ENCODE data around the gene SPATA22. TPM values are rescaled to one million over a fixed set of nuclear protein-coding genes. Genes with fewer than 3 reads are reported as not detected.
"Not testable (repeated sequence)": the region's sequence is repeated elsewhere in the genome, so short reads cannot be mapped to it uniquely, and the experiment has no call there.

The SPATA22 gene
- 0.33 TPM for total RNA-seq
- 0.46 TPM for polyA plus RNA-seq
- long read RNA-seq, donor 1: 0 reads
- long read RNA-seq, donor 2: 0 reads
- long read RNA-seq, donor 3: 0 reads
- long read RNA-seq, donor 4: 0 reads
- long read RNA-seq, donor 5: 0 reads
- long read RNA-seq, donor 6: 0 reads
- long read RNA-seq, donor 7: 0 reads
- long read RNA-seq, donor 8: 0 reads
- long read RNA-seq, donor 9: 0 reads
- long read RNA-seq, donor 10: 0 reads

GRCh38 chr17:3471599-3471998 is at the start of gene SPATA22:
TSS of gene SPATA22 (minus strand) at chr17:3471819. CDS start at chr17:3469325, 2,494 bp downstream.
- no peaks in the 10 kb centered on the region for H3K27me3 ChIP-seq (ENCODE audit: control insufficient read depth in 2 of 2, insufficient read depth in 1 of 2, low read length in 1 of 2)
- no peaks in the 10 kb centered on the region for H3K9me3 ChIP-seq (ENCODE audit: control insufficient read depth in 2 of 2, insufficient read depth in 1 of 2, low read length in 1 of 2)
- 94% methylated on average over 38 of the region's 38 CpGs for WGBS

GRCh38 chr17:3519472-3519871 is 47.9 kb upstream of the SPATA22 start:
- WGBS: 97% methylated on average over 4 of the region's 4 CpGs

More at GRCh38 chr17:3471599-3471998, at the start of gene SPATA22:
- Histone ChIP-seq H3K27ac (ENCODE audit: low read depth in 1 of 2, low read length in 1 of 2) (no peak within 1 kb of the TSS), H3K36me3 (ENCODE audit: control insufficient read depth in 2 of 2, insufficient read depth in 2 of 2, low read length in 1 of 2) (no peaks in the 10 kb centered on the region), H3K4me1 (ENCODE audit: control insufficient read depth in 2 of 2, insufficient read depth in 2 of 2, low read length in 2 of 2) (no peaks in the 10 kb centered on the region), H3K4me3 (ENCODE audit: low read length in 2 of 2) (no peak within 1 kb of the TSS)
- DNase-seq (ENCODE audit: low read depth in 6 of 9, low spot score in 9 of 9): no peak

GRCh38 chr17:3514873-3515272 is 43.3 kb upstream of the SPATA22 start:
- no peak overlapping the region for H3K4me3 ChIP-seq (ENCODE audit: low read length in 2 of 2)
- no peaks in the 10 kb centered on the region for H3K36me3 ChIP-seq (ENCODE audit: control insufficient read depth in 2 of 2, insufficient read depth in 2 of 2, low read length in 1 of 2)
- DNase-seq (ENCODE audit: low read depth in 6 of 9, low spot score in 9 of 9): no peak
- H3K9me3 ChIP-seq (ENCODE audit: control insufficient read depth in 2 of 2, insufficient read depth in 1 of 2, low read length in 1 of 2): no peaks in the 10 kb centered on the region
- WGBS: 86% methylated on average over 9 of the region's 9 CpGs
- H3K4me1 ChIP-seq (ENCODE audit: control insufficient read depth in 2 of 2, insufficient read depth in 2 of 2, low read length in 2 of 2): no peaks in the 10 kb centered on the region
- H3K27me3 ChIP-seq (ENCODE audit: control insufficient read depth in 2 of 2, insufficient read depth in 1 of 2, low read length in 1 of 2): no peaks in the 10 kb centered on the region
- no peak overlapping the region for H3K27ac ChIP-seq (ENCODE audit: low read depth in 1 of 2, low read length in 1 of 2)

More at GRCh38 chr17:3519472-3519871, 47.9 kb upstream of the SPATA22 start:
- H3K36me3 ChIP-seq (ENCODE audit: control insufficient read depth in 2 of 2, insufficient read depth in 2 of 2, low read length in 1 of 2); H3K4me3 ChIP-seq (ENCODE audit: low read length in 2 of 2); H3K4me1 ChIP-seq (ENCODE audit: control insufficient read depth in 2 of 2, insufficient read depth in 2 of 2, low read length in 2 of 2); H3K27me3 ChIP-seq (ENCODE audit: control insufficient read depth in 2 of 2, insufficient read depth in 1 of 2, low read length in 1 of 2); DNase-seq (ENCODE audit: low read depth in 6 of 9, low spot score in 9 of 9); H3K9me3 ChIP-seq (ENCODE audit: control insufficient read depth in 2 of 2, insufficient read depth in 1 of 2, low read length in 1 of 2); H3K27ac ChIP-seq (ENCODE audit: low read depth in 1 of 2, low read length in 1 of 2): not testable (repeated sequence)

GRCh38 chr17:3514167-3514566 is 42.5 kb upstream of the SPATA22 start:
- H3K4me3 ChIP-seq (ENCODE audit: low read length in 2 of 2); H3K27ac ChIP-seq (ENCODE audit: low read depth in 1 of 2, low read length in 1 of 2); H3K9me3 ChIP-seq (ENCODE audit: control insufficient read depth in 2 of 2, insufficient read depth in 1 of 2, low read length in 1 of 2); DNase-seq (ENCODE audit: low read depth in 6 of 9, low spot score in 9 of 9); H3K36me3 ChIP-seq (ENCODE audit: control insufficient read depth in 2 of 2, insufficient read depth in 2 of 2, low read length in 1 of 2); H3K4me1 ChIP-seq (ENCODE audit: control insufficient read depth in 2 of 2, insufficient read depth in 2 of 2, low read length in 2 of 2); H3K27me3 ChIP-seq (ENCODE audit: control insufficient read depth in 2 of 2, insufficient read depth in 1 of 2, low read length in 1 of 2): not testable (repeated sequence)
- 93% methylated on average over 11 of the region's 11 CpGs for WGBS

GRCh38 chr17:3513305-3514035 is 41.9 kb upstream of the SPATA22 start:
- H3K4me1 ChIP-seq (ENCODE audit: control insufficient read depth in 2 of 2, insufficient read depth in 2 of 2, low read length in 2 of 2): no peaks in the 10 kb centered on the region
- no peak overlapping the region for H3K4me3 ChIP-seq (ENCODE audit: low read length in 2 of 2)
- WGBS: 95% methylated on average over 23 of the region's 23 CpGs
- no peaks in the 10 kb centered on the region for H3K36me3 ChIP-seq (ENCODE audit: control insufficient read depth in 2 of 2, insufficient read depth in 2 of 2, low read length in 1 of 2)
- no peaks in the 10 kb centered on the region for H3K9me3 ChIP-seq (ENCODE audit: control insufficient read depth in 2 of 2, insufficient read depth in 1 of 2, low read length in 1 of 2)
- DNase-seq (ENCODE audit: low read depth in 6 of 9, low spot score in 9 of 9): no peak
- peak overlapping the region in 1 of 2 donors; percentile 27 for H3K27ac ChIP-seq (ENCODE audit: low read depth in 1 of 2, low read length in 1 of 2)
- no peaks in the 10 kb centered on the region for H3K27me3 ChIP-seq (ENCODE audit: control insufficient read depth in 2 of 2, insufficient read depth in 1 of 2, low read length in 1 of 2)

GRCh38 chr17:3512505-3513171 is 41.0 kb upstream of the SPATA22 start:
- no peaks in the 10 kb centered on the region for H3K4me1 ChIP-seq (ENCODE audit: control insufficient read depth in 2 of 2, insufficient read depth in 2 of 2, low read length in 2 of 2)
- H3K4me3 ChIP-seq (ENCODE audit: low read length in 2 of 2): no peak overlapping the region
- no peak for DNase-seq (ENCODE audit: low read depth in 6 of 9, low spot score in 9 of 9)
- 86% methylated on average over 20 of the region's 20 CpGs for WGBS
- H3K36me3 ChIP-seq (ENCODE audit: control insufficient read depth in 2 of 2, insufficient read depth in 2 of 2, low read length in 1 of 2): no peaks in the 10 kb centered on the region
- no peak overlapping the region for H3K27ac ChIP-seq (ENCODE audit: low read depth in 1 of 2, low read length in 1 of 2)
- no peaks in the 10 kb centered on the region for H3K27me3 ChIP-seq (ENCODE audit: control insufficient read depth in 2 of 2, insufficient read depth in 1 of 2, low read length in 1 of 2)
- no peaks in the 10 kb centered on the region for H3K9me3 ChIP-seq (ENCODE audit: control insufficient read depth in 2 of 2, insufficient read depth in 1 of 2, low read length in 1 of 2)

- Histone ChIP-seq H3K4me3 (ENCODE audit: low read length in 2 of 2) (no peak overlapping the region), H3K36me3 (ENCODE audit: control insufficient read depth in 2 of 2, insufficient read depth in 2 of 2, low read length in 1 of 2) (no peaks in the 10 kb centered on the region), H3K4me1 (ENCODE audit: control insufficient read depth in 2 of 2, insufficient read depth in 2 of 2, low read length in 2 of 2) (no peaks in the 10 kb centered on the region), H3K27me3 (ENCODE audit: control insufficient read depth in 2 of 2, insufficient read depth in 1 of 2, low read length in 1 of 2) (no peaks in the 10 kb centered on the region), H3K9me3 (ENCODE audit: control insufficient read depth in 2 of 2, insufficient read depth in 1 of 2, low read length in 1 of 2) (no peaks in the 10 kb centered on the region), H3K27ac (ENCODE audit: low read depth in 1 of 2, low read length in 1 of 2) (no peak overlapping the region)
- no peak for DNase-seq (ENCODE audit: low read depth in 6 of 9, low spot score in 9 of 9)
- 83% methylated on average over 8 of the region's 8 CpGs for WGBS
Observed at GRCh38 chr17:3511852-3512504, 40.4 kb upstream of the SPATA22 start.

- DNase-seq (ENCODE audit: low read depth in 6 of 9, low spot score in 9 of 9): no peak
- WGBS: 68% methylated on average over 7 of the region's 7 CpGs
- Histone ChIP-seq H3K4me1 (ENCODE audit: control insufficient read depth in 2 of 2, insufficient read depth in 2 of 2, low read length in 2 of 2) (no peaks in the 10 kb centered on the region), H3K27ac (ENCODE audit: low read depth in 1 of 2, low read length in 1 of 2) (no peak overlapping the region), H3K36me3 (ENCODE audit: control insufficient read depth in 2 of 2, insufficient read depth in 2 of 2, low read length in 1 of 2) (no peaks in the 10 kb centered on the region), H3K4me3 (ENCODE audit: low read length in 2 of 2) (no peak overlapping the region), H3K27me3 (ENCODE audit: control insufficient read depth in 2 of 2, insufficient read depth in 1 of 2, low read length in 1 of 2) (no peaks in the 10 kb centered on the region), H3K9me3 (ENCODE audit: control insufficient read depth in 2 of 2, insufficient read depth in 1 of 2, low read length in 1 of 2) (no peaks in the 10 kb centered on the region)
Observed at GRCh38 chr17:3510090-3510489, 38.5 kb upstream of the SPATA22 start.

GRCh38 chr17:3507869-3508268 is 36.2 kb upstream of the SPATA22 start:
- no peak for DNase-seq (ENCODE audit: low read depth in 6 of 9, low spot score in 9 of 9)
- WGBS: 92% methylated on average over 3 of the region's 3 CpGs

More at GRCh38 chr17:3507869-3508268, 36.2 kb upstream of the SPATA22 start:
- no peak overlapping the region for H3K27ac ChIP-seq (ENCODE audit: low read depth in 1 of 2, low read length in 1 of 2)
- no peaks in the 10 kb centered on the region for H3K36me3 ChIP-seq (ENCODE audit: control insufficient read depth in 2 of 2, insufficient read depth in 2 of 2, low read length in 1 of 2)
- H3K27me3 ChIP-seq (ENCODE audit: control insufficient read depth in 2 of 2, insufficient read depth in 1 of 2, low read length in 1 of 2): no peaks in the 10 kb centered on the region
- no peaks in the 10 kb centered on the region for H3K9me3 ChIP-seq (ENCODE audit: control insufficient read depth in 2 of 2, insufficient read depth in 1 of 2, low read length in 1 of 2)
- H3K4me3 ChIP-seq (ENCODE audit: low read length in 2 of 2): no peak overlapping the region
- no peaks in the 10 kb centered on the region for H3K4me1 ChIP-seq (ENCODE audit: control insufficient read depth in 2 of 2, insufficient read depth in 2 of 2, low read length in 2 of 2)

All from thymus (tissue), 14 donors.